Skeletal muscle tissue (tissue), 4 donors: ENCODE measurements around the gene MPIG6B. TPM values are rescaled to one million over a fixed set of nuclear protein-coding genes. Genes with fewer than 3 reads are reported as not detected.

ENCODE experiments used
- H3K27ac ChIP-seq: one replicate; pipeline ENCODE4 v1.7.0; 2013; ENCODE audit warnings: mild to moderate bottlenecking, low read depth, low read length, inconsistent platforms
- H3K27me3 ChIP-seq, 3 donors: one replicate each; pipeline ENCODE4 v1.7.0; 2013; ENCODE audit warnings: low read length in 3 of 3; ENCODE audit not compliant: control insufficient read depth in 3 of 3, insufficient read depth in 3 of 3
- H3K36me3 ChIP-seq, 3 donors: one replicate each; pipeline ENCODE4 v1.7.0; 2013; ENCODE audit warnings: low read length in 3 of 3; ENCODE audit not compliant: control insufficient read depth in 3 of 3, insufficient read depth in 3 of 3
- H3K4me1 ChIP-seq, 3 donors: one replicate each; pipeline ENCODE4 v1.7.0; 2013; ENCODE audit warnings: low read length in 3 of 3, mild to moderate bottlenecking in 3 of 3; ENCODE audit not compliant: control insufficient read depth in 3 of 3, insufficient read depth in 3 of 3
- H3K4me3 ChIP-seq, 3 donors: one replicate each; pipeline ENCODE4 v1.7.0; 2013; ENCODE audit warnings: low read length in 3 of 3
- H3K9ac ChIP-seq, 3 donors: one replicate each; pipeline ENCODE4 v1.7.0; 2013; ENCODE audit warnings: low read length in 3 of 3, mild to moderate bottlenecking in 3 of 3, moderate library complexity in 2 of 3, low read depth in 1 of 3
- H3K9me3 ChIP-seq, 3 donors: one replicate each; pipeline ENCODE4 v1.7.0; 2013; ENCODE audit warnings: low read length in 3 of 3; ENCODE audit not compliant: control insufficient read depth in 3 of 3
- total RNA-seq: library from RNA; depleted of rRNA; stranded (reverse); fragments of >200 nt; gene quantifications from one replicate; pipeline ENCODE4 v1.2.3, GENCODE V29; 2014
- donor health status: Osteomylitis.

Gene MPIG6B
- total RNA-seq, 1 donor from 2014 or later, result 0.52 TPM

GRCh38 chr6:31687860-31688693 is 35.1 kb upstream of the MPIG6B start:
- no peaks in the 10 kb centered on the region for H3K27me3 ChIP-seq
- H3K9ac ChIP-seq, result peak overlapping the region in 1 of 3 donors; percentile 16
- peaks cover 67 to 77% (median 69%) of the 10 kb centered on the region in 3 donors for H3K36me3 ChIP-seq
- no peak overlapping the region for H3K27ac ChIP-seq
- H3K4me1 ChIP-seq, result no peaks in the 10 kb centered on the region
- no peaks in the 10 kb centered on the region for H3K9me3 ChIP-seq
- H3K4me3 ChIP-seq, result no peak overlapping the region

DNA sequence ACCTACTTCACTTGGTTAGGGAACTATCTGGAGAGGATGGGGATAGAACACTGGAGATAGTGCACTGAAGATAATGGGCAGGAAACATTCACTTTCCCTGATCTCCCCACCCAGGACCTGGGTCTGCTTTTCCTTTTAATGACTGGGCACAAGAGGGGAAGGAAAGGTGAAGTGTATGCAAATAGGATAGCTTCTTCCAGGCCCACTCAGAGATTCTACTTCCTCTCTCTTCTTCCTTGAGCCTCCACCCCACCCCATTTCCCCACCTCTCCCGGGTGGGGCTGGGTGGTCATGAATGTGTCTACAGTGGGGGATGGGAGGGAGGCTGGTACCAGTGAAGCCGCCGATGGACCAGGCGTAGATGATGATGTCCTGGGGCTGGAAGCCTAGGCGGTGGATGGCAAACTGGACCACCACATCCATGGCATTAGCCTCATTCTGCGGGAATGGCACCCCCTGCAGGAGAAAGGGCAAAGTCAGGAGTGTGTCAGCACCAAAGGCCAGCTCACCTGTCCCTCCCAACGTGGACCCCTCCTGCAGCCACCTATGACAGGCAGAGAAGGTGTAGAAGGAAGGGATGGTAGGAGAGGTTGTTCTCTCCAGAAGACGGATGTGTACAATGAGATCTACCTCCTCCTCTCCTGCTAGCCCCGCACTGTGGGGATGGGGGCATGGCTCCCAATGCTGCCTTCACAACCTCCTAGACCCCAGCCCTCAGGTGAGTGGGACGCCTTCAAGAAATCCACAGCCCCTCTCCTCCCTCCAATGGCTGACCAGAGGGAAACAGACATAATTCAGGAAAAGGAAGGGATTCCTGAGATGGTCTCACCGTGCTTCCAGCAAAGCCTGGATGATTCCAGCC is 33.7 kb upstream of the MPIG6B start:
- H3K36me3 ChIP-seq, result peaks cover 76 to 90% (median 78%) of the 10 kb centered on the region in 3 donors
- H3K9me3 ChIP-seq, result no peaks in the 10 kb centered on the region
- no peak overlapping the region for H3K9ac ChIP-seq
- H3K4me1 ChIP-seq, result no peaks in the 10 kb centered on the region
- H3K4me3 ChIP-seq, result no peak overlapping the region
- no peak overlapping the region for H3K27ac ChIP-seq
- no peaks in the 10 kb centered on the region for H3K27me3 ChIP-seq

GRCh38 chr6:31690231-31691077 is 32.7 kb upstream of the MPIG6B start:
- H3K4me3 ChIP-seq, result no peak overlapping the region
- peaks cover 83 to 93% (median 85%) of the 10 kb centered on the region in 3 donors for H3K36me3 ChIP-seq
- H3K9ac ChIP-seq, result no peak overlapping the region
- H3K4me1 ChIP-seq, result no peaks in the 10 kb centered on the region
- H3K27ac ChIP-seq, result no peak overlapping the region
- H3K9me3 ChIP-seq, result no peaks in the 10 kb centered on the region
- no peaks in the 10 kb centered on the region for H3K27me3 ChIP-seq

- H3K4me1 ChIP-seq, result no peaks in the 10 kb centered on the region
- no peak overlapping the region for H3K9ac ChIP-seq
- no peak overlapping the region for H3K27ac ChIP-seq
- no peak overlapping the region for H3K4me3 ChIP-seq
- peaks cover 81 to 88% (median 85%) of the 10 kb centered on the region in 3 donors for H3K36me3 ChIP-seq
- no peaks in the 10 kb centered on the region for H3K9me3 ChIP-seq
- H3K27me3 ChIP-seq, result no peaks in the 10 kb centered on the region
These were observed 32.1 kb upstream of the MPIG6B start for GRCh38 chr6:31691078-31691463.

DNA sequence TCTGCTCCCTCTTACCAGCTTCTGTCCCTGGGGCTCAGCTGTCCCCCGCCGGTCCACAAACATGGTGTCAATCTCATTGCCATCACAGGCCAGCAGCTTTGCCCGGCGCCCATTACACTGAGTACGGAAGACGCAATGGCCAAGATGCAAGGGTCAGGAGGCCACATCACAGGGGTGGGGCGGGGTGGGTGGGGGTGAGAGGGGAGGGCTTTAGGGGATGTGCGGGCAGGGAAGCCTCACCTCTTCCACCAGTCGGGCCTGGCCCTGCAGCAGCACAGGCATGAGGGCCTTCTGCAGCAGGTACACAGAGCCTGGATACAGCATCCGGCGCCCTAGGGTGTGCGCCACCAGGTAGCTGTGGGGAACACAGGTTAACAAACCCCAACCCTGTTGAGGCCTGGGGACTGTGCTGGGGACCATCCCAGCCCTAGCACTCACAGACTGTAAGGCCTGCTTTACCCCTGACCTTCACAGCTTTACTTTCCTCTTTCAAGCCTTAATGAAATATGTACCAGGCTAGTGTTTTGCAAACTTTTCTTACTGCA is 31.5 kb upstream of the MPIG6B start:
- peaks cover 77 to 85% (median 85%) of the 10 kb centered on the region in 3 donors for H3K36me3 ChIP-seq

DNA sequence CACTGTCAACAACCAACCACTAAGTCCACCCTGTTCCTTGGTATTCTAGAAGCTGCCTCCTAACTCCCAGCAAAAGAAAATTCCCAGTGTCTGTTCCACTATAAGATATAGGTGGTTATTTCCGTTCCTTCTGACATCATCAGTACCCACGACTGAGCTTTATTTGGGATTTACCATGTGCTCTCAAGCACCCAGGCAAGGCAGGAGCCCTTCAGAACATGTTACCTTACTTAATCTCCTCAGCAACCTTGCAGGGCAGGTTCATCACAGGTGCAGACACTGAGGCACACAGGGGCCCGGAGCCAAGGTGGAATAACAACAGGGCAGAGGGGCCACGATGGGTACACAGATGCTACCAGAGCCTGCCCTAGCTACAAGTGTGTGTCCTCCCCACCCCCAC is 30.8 kb upstream of the MPIG6B start:
- Histone ChIP-seq H3K4me1 (peaks cover 0 to under 1% (median 0%) of the 10 kb centered on the region in 3 donors), H3K9me3 (no peaks in the 10 kb centered on the region), H3K4me3 (no peak overlapping the region), H3K27me3 (no peaks in the 10 kb centered on the region), H3K36me3 (peaks cover 74 to 85% (median 84%) of the 10 kb centered on the region in 3 donors), H3K27ac (no peak overlapping the region), H3K9ac (no peak overlapping the region)

More for the DNA sequence above, 31.5 kb upstream of the MPIG6B start:
- Histone ChIP-seq H3K27me3 (no peaks in the 10 kb centered on the region), H3K4me1 (no peaks in the 10 kb centered on the region), H3K9ac (no peak overlapping the region), H3K4me3 (no peak overlapping the region), H3K27ac (no peak overlapping the region), H3K9me3 (no peaks in the 10 kb centered on the region)

- Histone ChIP-seq H3K4me1 (peaks cover 0 to 6% (median 3%) of the 10 kb centered on the region in 3 donors), H3K27ac (no peak overlapping the region), H3K27me3 (no peaks in the 10 kb centered on the region), H3K36me3 (peaks cover 69 to 83% (median 82%) of the 10 kb centered on the region in 3 donors), H3K4me3 (no peak overlapping the region), H3K9ac (peak overlapping the region in 1 of 3 donors; percentile 3), H3K9me3 (no peaks in the 10 kb centered on the region)
These were observed 30.3 kb upstream of the MPIG6B start for GRCh38 chr6:31692886-31693285.

GRCh38 chr6:31693535-31693934 is 29.6 kb upstream of the MPIG6B start:
- H3K9me3 ChIP-seq, result no peaks in the 10 kb centered on the region
- no peak overlapping the region for H3K9ac ChIP-seq
- no peak overlapping the region for H3K4me3 ChIP-seq
- no peaks in the 10 kb centered on the region for H3K27me3 ChIP-seq
- peaks cover 63 to 77% (median 76%) of the 10 kb centered on the region in 3 donors for H3K36me3 ChIP-seq
- H3K4me1 ChIP-seq, result peaks cover 0 to 6% (median 3%) of the 10 kb centered on the region in 3 donors
- H3K27ac ChIP-seq, result no peak overlapping the region

DNA sequence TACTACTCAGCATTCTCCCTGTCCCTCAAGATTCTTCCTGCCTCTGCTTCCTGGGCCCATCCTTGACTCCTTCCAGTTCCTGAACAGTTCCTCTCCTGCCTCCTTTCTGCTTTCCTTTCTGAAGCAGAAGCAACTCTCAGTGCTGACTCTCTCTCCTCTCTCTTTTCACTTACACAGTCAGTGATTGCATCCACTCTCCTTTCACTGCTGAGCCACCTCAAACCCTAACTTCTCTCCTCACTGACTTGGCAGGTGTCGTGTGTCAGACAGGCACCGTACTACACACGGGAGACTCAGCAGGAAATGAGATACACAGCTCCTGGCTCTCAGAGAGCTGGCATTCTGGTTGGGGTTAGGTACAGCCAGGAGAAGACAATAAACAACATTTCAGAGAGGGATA is 25.6 kb upstream of the MPIG6B start:
- Histone ChIP-seq H3K27me3 (no peaks in the 10 kb centered on the region), H3K4me1 (peaks cover 17 to 26% (median 19%) of the 10 kb centered on the region in 3 donors), H3K9ac (no peak overlapping the region), H3K27ac (no peak overlapping the region), H3K4me3 (no peak overlapping the region), H3K9me3 (no peaks in the 10 kb centered on the region), H3K36me3 (peaks cover 42 to 57% (median 56%) of the 10 kb centered on the region in 3 donors)
